HepG2 (cell line): ENCODE results near the gene VAMP8. TPM values are rescaled to one million over a fixed set of nuclear protein-coding genes. Genes with fewer than 3 reads are reported as not detected.

Experiments
- ARID4A ChIP-seq: sonication (generic); formaldehyde crosslinking; IDR thresholded peaks from 2 replicates; pipeline ENCODE4 v1.5.0; 2020; ENCODE audit warnings: mild to moderate bottlenecking, missing genetic modification reagents, borderline replicate concordance
- ATF1 ChIP-seq: IDR thresholded peaks from 2 replicates; pipeline ENCODE4 v1.6.1; 2016; ENCODE audit warnings: mild to moderate bottlenecking, control low read depth
- ATF7-NPFF ChIP-seq: sonication (generic); formaldehyde crosslinking; IDR thresholded peaks from 2 replicates; pipeline ENCODE4 v1.8.1; 2023; ENCODE audit warnings: mild to moderate bottlenecking, low read depth, missing genetic modification reagents, moderate library complexity
- CHCHD3 ChIP-seq: sonication (generic); formaldehyde crosslinking; IDR thresholded peaks from 2 replicates; pipeline ENCODE4 v1.8.0; 2022; ENCODE audit warnings: mild to moderate bottlenecking, missing genetic modification reagents, moderate library complexity
- GMEB1 ChIP-seq: sonication (generic); formaldehyde crosslinking; IDR thresholded peaks from 2 replicates; pipeline ENCODE4 v1.5.1; 2020; ENCODE audit warnings: missing genetic modification reagents, mild to moderate bottlenecking, borderline replicate concordance
- MAF1 ChIP-seq: sonication (generic); formaldehyde crosslinking; IDR thresholded peaks from 2 replicates; pipeline ENCODE4 v1.5.0; 2020; ENCODE audit warnings: missing genetic modification reagents, borderline replicate concordance
- MED1 ChIP-seq: sonication (generic); formaldehyde crosslinking; IDR thresholded peaks from 2 replicates; pipeline ENCODE4 v1.4.0; 2020; ENCODE audit warnings: missing genetic modification reagents
- NFATC3 ChIP-seq: sonication (generic); formaldehyde crosslinking; IDR thresholded peaks from 2 replicates; pipeline ENCODE4 v1.5.1; 2020; ENCODE audit warnings: mild to moderate bottlenecking, missing genetic modification reagents
- RCOR2 ChIP-seq: IDR thresholded peaks from 2 replicates; pipeline ENCODE4 v1.6.1; 2016; ENCODE audit warnings: missing biosample characterization, missing genetic modification reagents
- RFX3 ChIP-seq: IDR thresholded peaks from 2 replicates; pipeline ENCODE4 v1.6.1; 2016; ENCODE audit warnings: missing biosample characterization, missing genetic modification reagents
- ZEB1 ChIP-seq: IDR thresholded peaks from 2 replicates; pipeline ENCODE4 v1.6.1; 2012; ENCODE audit warnings: mild to moderate bottlenecking, low read depth, inconsistent platforms; ENCODE audit not compliant: insufficient replicate concordance
- ZNF138 ChIP-seq: sonication (generic); formaldehyde crosslinking; IDR thresholded peaks from 2 replicates; pipeline ENCODE4 v1.5.0; 2020; ENCODE audit warnings: mild to moderate bottlenecking, low read depth, missing genetic modification reagents
- ZNF264 ChIP-seq: sonication (generic); formaldehyde crosslinking; IDR thresholded peaks from 2 replicates; pipeline ENCODE4 v1.4.0; 2020; ENCODE audit warnings: missing genetic modification reagents
- ZNF296 ChIP-seq: sonication (generic); formaldehyde crosslinking; conservative IDR thresholded peaks from 2 replicates; pipeline ENCODE4 v1.5.0; 2020; ENCODE audit warnings: mild to moderate bottlenecking, missing genetic modification reagents
- ZNF513 ChIP-seq: sonication (generic); formaldehyde crosslinking; conservative IDR thresholded peaks from 2 replicates; pipeline ENCODE4 v1.5.0; 2020; ENCODE audit warnings: missing genetic modification reagents
- ZNF609 ChIP-seq: sonication (generic); formaldehyde crosslinking; IDR thresholded peaks from 2 replicates; pipeline ENCODE4 v1.4.0; 2020; ENCODE audit warnings: mild to moderate bottlenecking, missing genetic modification reagents, borderline replicate concordance
- polyA plus RNA-seq, 8 experiments: library from polyadenylated mRNA; depleted of rRNA in 3 of 8; stranded (reverse) in 7 of 8; unstranded in 1 of 8; fragments of >200 nt; fragmentation: Illumina TruSeq in 4 of 8; extraction: Trizol in 4 of 8; gene quantifications; 2 replicates each; pipeline versions ENCODE4 v1.2.1 to v1.2.3, GENCODE V29; 2011 to 2016; ENCODE audit warnings: low read depth in 4 of 8, missing spikeins in 1 of 8, mixed read lengths in 1 of 8; ENCODE audit not compliant: insufficient read depth in 1 of 8
- total RNA-seq, 5 experiments: library from RNA; depleted of rRNA; stranded (reverse); fragments of >200 nt; fragmentation: Illumina TruSeq; extraction: Trizol; gene quantifications; 2 replicates each; pipeline ENCODE4 v1.2.3, GENCODE V29; 2016; ENCODE audit warnings: low read depth in 1 of 5

The VAMP8 gene
- total and polyA plus RNA-seq, 2 of the 13 experiments (the other 11 are each of a cell fraction or from before 2014, with no cell fraction given): 83.3 to 157 TPM

GRCh38 chr2:85561280-85562212, 15.8 kb upstream of the VAMP8 start, which contains the start of gene GGCX (continued):
- no peak for TF ChIP-seq NFATC3 (CRISPR knock-in tag)
- TF ChIP-seq MAF1 (CRISPR knock-in tag): peak; percentile 88; the same call in 1 of the 2 replicates
- TF ChIP-seq ARID4A: peak; percentile 93
- no peak for TF ChIP-seq RCOR2
- peak; percentile 91 for TF ChIP-seq GMEB1
- TF ChIP-seq ATF7-NPFF (CRISPR knock-in tag): peak; percentile 52; the same call in 1 of the 2 replicates
- TF ChIP-seq RFX3: no peak
- 0 out of 2 replicates have a peak, but pooled peaks have one; percentile 79 for TF ChIP-seq ZNF296 (CRISPR knock-in tag)
- peak; percentile 69; the same call in 1 of the 2 replicates for TF ChIP-seq MED1 (CRISPR knock-in tag)
- no peak for TF ChIP-seq ZNF264 (CRISPR knock-in tag)
- no peak for TF ChIP-seq ZNF513 (CRISPR knock-in tag)
- TF ChIP-seq ZEB1: peak; percentile 76
- TF ChIP-seq ZNF138: no peak
- TF ChIP-seq ZNF609 (CRISPR knock-in tag): peak; percentile 31
- TF ChIP-seq CHCHD3: no peak
- TF ChIP-seq ATF1 (CRISPR knock-in tag): peak; percentile 89
